Lung microvascular endothelial cell (primary cell): ENCODE measurements around the gene AOX1. TPM values are rescaled to one million over a fixed set of nuclear protein-coding genes. Genes with fewer than 3 reads are reported as not detected.
"Not testable (repeated sequence)": the region's sequence is repeated elsewhere in the genome, so short reads cannot be mapped to it uniquely, and the experiment has no call there.

Experiments used
- DNase-seq, 2 donors: peaks; one replicate each; pipeline versions ENCODE4 v3.0.0 to v3.0.0-alpha.2; 2010; ENCODE audit warnings: low read depth in 2 of 2
- total RNA-seq: library from RNA; depleted of rRNA; stranded (reverse); fragments of >200 nt; gene quantifications from 2 replicates; pipeline ENCODE4 v1.2.1, GENCODE V29; 2014

The AOX1 gene
- total RNA-seq, 1 donor from 2014 or later = 0.20 TPM

GRCh38 chr2:200627110-200627770 lies 41.4 kb downstream of the AOX1 start:
- no peak for DNase-seq

- DNase-seq = not testable (repeated sequence)
Observed at GRCh38 chr2:200628461-200628860, 42.6 kb downstream of the AOX1 start.

GRCh38 chr2:200631287-200631686 lies 45.5 kb downstream of the AOX1 start:
- DNase-seq = no peak

DNA sequence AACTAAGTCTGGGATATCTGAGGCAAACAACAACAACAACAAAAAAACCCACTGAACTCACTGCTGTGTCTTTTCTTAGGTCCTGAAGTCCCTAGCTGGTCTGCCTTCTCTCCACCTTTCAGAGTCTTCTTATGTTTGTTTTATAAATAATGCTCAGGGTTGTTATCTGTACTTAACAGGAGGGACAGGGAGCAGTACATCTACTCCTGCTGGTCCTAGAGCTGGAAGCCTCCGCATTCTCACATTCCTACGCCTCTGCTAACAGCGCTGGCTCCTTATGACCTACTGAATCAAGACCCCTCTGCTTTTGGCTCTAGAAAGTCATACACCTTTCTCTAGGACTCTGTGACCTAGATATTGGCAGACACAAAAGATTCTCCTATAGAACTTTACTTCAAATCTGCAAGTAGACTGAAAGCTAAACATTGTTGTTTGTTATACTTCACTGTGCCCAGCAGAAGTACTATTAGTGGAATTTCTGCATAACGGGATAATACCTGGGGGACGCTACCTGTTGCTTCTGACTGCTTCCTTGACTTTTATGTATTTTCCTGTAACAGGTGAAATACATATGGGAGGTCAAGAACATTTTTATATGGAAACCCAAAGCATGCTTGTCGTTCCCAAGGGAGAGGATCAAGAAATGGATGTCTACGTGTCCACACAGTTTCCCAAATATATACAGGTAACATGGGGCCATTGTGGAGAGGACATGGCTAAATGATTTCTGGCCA lies 48.6 kb downstream of the AOX1 start:
- no peak for DNase-seq

- no peak for DNase-seq
Observed at GRCh38 chr2:200635251-200635650, 49.4 kb downstream of the AOX1 start.

GRCh38 chr2:200637901-200638300 lies 52.1 kb downstream of the AOX1 start:
- no peak for DNase-seq

- no peak for DNase-seq
Observed at GRCh38 chr2:200640176-200640575, 54.4 kb downstream of the AOX1 start.

DNA sequence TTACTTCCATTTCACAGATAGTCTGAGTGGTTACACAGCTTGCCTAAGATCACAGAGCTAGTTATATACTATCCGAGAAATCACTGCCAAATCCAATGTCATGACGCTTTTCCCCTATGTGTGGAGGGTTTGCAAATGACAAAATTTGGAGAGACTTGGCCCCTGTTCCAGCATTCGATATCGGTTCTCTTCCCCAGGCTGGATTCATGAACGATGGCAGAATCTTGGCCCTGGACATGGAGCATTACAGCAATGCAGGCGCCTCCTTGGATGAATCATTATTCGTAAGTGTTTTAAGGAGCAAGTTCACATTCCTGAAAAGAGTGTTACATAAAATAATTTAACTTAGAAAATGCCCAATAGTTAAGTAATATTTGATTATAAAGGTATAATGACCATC lies 55.1 kb downstream of the AOX1 start:
- no peak for DNase-seq

- not testable (repeated sequence) for DNase-seq
Observed at GRCh38 chr2:200648518-200649281, 62.9 kb downstream of the AOX1 start.

DNA sequence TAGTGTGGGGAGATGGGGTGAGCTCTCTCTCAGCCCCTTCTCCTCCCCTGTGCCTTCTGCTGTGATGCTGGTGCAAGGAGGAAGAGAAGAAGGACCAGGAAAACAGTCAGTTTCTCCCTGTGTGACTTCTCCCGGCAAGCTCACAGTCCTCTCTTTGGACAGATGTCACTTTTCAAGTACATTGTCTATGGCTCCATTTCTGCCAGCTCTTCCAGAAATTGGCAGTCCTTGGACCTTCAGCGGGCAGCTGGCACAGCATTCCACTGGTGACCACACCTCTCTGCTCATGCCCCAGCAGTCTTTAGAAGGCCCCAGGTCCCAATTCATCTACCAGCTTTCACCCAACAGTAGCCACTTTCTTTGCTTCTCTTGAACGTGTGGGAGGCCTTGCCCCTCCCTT lies 63.9 kb downstream of the AOX1 start:
- DNase-seq = no peak

DNA sequence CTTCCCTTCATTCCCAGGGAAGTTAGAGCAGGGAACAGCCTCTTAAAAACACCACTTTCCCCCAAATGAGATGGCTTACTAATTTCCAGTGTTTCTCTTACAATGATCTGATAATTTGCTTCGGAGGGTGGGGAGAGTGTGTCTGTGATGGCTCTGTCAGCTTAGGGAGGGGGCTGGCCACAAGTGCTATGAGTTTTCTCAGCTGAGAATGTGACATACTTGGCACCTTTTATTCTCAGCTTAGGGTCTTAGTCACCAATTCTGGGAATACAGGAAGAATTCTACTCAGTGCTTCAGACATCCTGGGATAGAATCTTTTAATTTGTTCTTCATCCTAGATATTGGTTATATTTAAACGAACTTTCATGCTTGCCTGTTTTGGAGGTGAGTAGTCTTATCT lies 64.4 kb downstream of the AOX1 start:
- DNase-seq = no peak

GRCh38 chr2:200652158-200652557 lies 66.3 kb downstream of the AOX1 start:
- DNase-seq = no peak

GRCh38 chr2:200653021-200653420 lies 67.2 kb downstream of the AOX1 start:
- no peak for DNase-seq

DNA sequence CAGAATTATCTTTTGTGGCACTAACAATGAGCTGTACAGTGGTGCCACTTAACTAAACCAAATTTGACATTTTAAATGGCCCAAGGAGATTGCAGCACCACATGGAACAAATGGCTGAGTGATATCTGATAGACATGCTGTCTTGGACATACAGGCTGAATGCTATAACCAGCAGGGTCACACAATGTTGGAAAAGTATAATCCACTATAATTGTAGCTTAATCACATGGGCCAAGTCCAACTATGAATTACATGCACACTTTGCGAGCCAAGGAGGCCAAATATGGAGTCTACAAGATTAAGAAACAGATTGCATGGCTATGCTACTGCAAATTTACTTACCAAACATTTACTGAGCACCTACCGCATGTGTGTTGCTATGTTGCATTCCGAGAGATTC lies 69.0 kb downstream of the AOX1 start:
- no peak for DNase-seq

- DNase-seq = no peak
Observed at GRCh38 chr2:200655918-200656580, 70.2 kb downstream of the AOX1 start.

DNA sequence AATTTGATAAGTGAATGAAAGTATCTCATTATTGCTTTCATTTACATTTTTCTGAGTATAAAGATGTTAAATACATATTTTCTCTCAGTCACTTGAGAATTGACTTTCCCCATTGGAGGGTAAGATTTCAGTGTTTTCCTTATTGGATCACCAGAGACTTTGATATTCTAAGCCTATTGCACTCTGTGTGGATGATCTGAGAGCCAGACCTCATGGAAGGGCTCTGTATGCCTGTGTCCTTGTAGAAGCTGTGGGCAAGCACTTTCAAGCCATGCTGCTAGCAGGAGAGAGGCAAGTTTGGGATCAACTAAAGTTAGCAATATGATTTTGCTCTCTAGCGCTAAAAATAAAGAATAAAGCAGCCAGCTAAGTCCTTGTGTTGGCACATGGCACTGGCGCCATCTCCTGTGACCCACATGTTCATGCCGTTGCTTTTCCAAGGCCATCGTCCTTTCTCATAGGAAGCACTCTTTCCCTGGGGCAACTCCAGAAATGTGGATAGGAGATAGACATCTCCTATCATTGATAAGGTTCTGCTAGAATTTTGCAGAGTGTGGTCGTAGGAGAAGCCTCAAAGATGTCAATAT lies 72.6 kb downstream of the AOX1 start:
- DNase-seq = peak; percentile 23 to 27

- DNase-seq = no peak
Observed at GRCh38 chr2:200659410-200659809, 73.6 kb downstream of the AOX1 start.

- DNase-seq = no peak
Observed at GRCh38 chr2:200661477-200661876, 75.7 kb downstream of the AOX1 start.

DNA sequence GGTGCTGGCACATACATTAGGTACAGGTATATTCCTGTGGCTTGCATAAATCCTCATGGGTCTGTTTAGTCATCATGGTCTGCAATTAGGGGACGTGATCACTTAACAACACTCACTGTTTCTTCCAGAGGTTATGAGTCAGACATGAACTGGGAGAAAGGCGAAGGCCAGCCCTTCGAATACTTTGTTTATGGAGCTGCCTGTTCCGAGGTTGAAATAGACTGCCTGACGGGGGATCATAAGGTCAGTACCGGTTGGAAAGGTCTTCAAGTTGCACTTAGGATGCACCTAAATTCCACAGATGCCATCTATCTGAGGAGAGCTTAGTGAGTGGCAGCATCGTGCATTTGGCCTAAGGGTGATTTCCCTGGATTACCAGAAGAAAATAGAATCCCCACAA lies 76.9 kb downstream of the AOX1 start:
- DNase-seq = peak in 1 of 2 donors; percentile 69

- no peak for DNase-seq
Observed at GRCh38 chr2:200664770-200665494, 79.1 kb downstream of the AOX1 start.
